DND-41 (cell line): ENCODE results near the gene HS3ST1.

ENCODE experiments used
- CTCF ChIP-seq: IDR thresholded peaks from 2 replicates; pipeline ENCODE4 v1.5.1; 2012; ENCODE audit warnings: borderline replicate concordance, low read length, moderate library complexity, mild to moderate bottlenecking; ENCODE audit not compliant: poor library complexity, severe bottlenecking; ENCODE audit errors: extremely low read depth
- EZH2 ChIP-seq: IDR thresholded peaks from 3 replicates; pipeline ENCODE4 v1.6.1; 2012; ENCODE audit warnings: borderline replicate concordance, low read depth, mild to moderate bottlenecking, moderate library complexity, low read length, inconsistent platforms; ENCODE audit not compliant: severe bottlenecking

GRCh38 chr4:11429699-11430045 is 978 bp upstream of the HS3ST1 start:
- no peak for TF ChIP-seq CTCF
- no peak for TF ChIP-seq EZH2
